ENCODE data around the gene EEPD1. TPM values are rescaled to one million over a fixed set of nuclear protein-coding genes. Genes with fewer than 3 reads are reported as not detected.
A peak's percentile ranks its signal among the peaks of the same experiment; 100 is the strongest.
"Not testable (repeated sequence)": the region's sequence is repeated elsewhere in the genome, so short reads cannot be mapped to it uniquely, and the experiment has no call there.

Gene EEPD1
- total RNA-seq, 4 donors from 2014 or later: 19.8 to 46.3 (median 29.3) TPM

GRCh38 chr7:36253699-36254098, 100.6 kb downstream of the EEPD1 start:
- no peak overlapping the region for H3K4me3 ChIP-seq
- no peak for TF ChIP-seq CTCF (IDR thresholded peaks at IDR 0.05)
- TF ChIP-seq POLR2A (IDR thresholded peaks at IDR 0.05): no peak
- H3K27ac ChIP-seq: no peak overlapping the region
- no peaks in the 10 kb centered on the region for H3K9me3 ChIP-seq
- no peaks in the 10 kb centered on the region for H3K27me3 ChIP-seq
- peaks cover 0 to 10% (median 0%) of the 10 kb centered on the region in 4 donors for H3K4me1 ChIP-seq
- no peaks in the 10 kb centered on the region for H3K36me3 ChIP-seq
- no peak for DNase-seq

- not testable (repeated sequence) for H3K27me3 ChIP-seq, H3K4me3 ChIP-seq, H3K27ac ChIP-seq, H3K36me3 ChIP-seq, H3K9me3 ChIP-seq
- peak in 2 of 3 donors; percentile 82 to 86 for DNase-seq
- H3K4me1 ChIP-seq: peaks cover 0 to 45% (median under 1%) of the 10 kb centered on the region in 4 donors
Measured at GRCh38 chr7:36258510-36259259, 105.6 kb downstream of the EEPD1 start.

GRCh38 chr7:36260481-36260880, 107.4 kb downstream of the EEPD1 start:
- H3K9me3 ChIP-seq: no peaks in the 10 kb centered on the region
- no peak overlapping the region for H3K27ac ChIP-seq
- no peak for DNase-seq
- no peaks in the 10 kb centered on the region for H3K27me3 ChIP-seq
- TF ChIP-seq CTCF (IDR thresholded peaks at IDR 0.05) (no peak), POLR2A (IDR thresholded peaks at IDR 0.05) (no peak)
- H3K4me3 ChIP-seq: no peak overlapping the region
- no peaks in the 10 kb centered on the region for H3K36me3 ChIP-seq
- peaks cover 0 to 63% (median 3%) of the 10 kb centered on the region in 4 donors for H3K4me1 ChIP-seq

GRCh38 chr7:36261019-36261754, 108.1 kb downstream of the EEPD1 start:
- TF ChIP-seq CTCF (IDR thresholded peaks at IDR 0.05) (no peak), POLR2A (IDR thresholded peaks at IDR 0.05) (no peak)
- no peak for DNase-seq
- Histone ChIP-seq H3K4me1 (peaks cover 0 to 67% (median 5%) of the 10 kb centered on the region in 4 donors), H3K36me3 (no peaks in the 10 kb centered on the region), H3K27ac (no peak overlapping the region), H3K27me3 (no peaks in the 10 kb centered on the region), H3K9me3 (no peaks in the 10 kb centered on the region), H3K4me3 (no peak overlapping the region)

- Histone ChIP-seq H3K4me1 (peaks cover 0 to 67% (median 5%) of the 10 kb centered on the region in 4 donors), H3K9me3 (no peaks in the 10 kb centered on the region), H3K27ac (peak overlapping the region in 2 of 4 donors; percentile 22 to 73), H3K36me3 (no peaks in the 10 kb centered on the region), H3K27me3 (no peaks in the 10 kb centered on the region), H3K4me3 (peak overlapping the region in 1 of 4 donors; percentile 3)
- TF ChIP-seq POLR2A (IDR thresholded peaks at IDR 0.05) (no peak), CTCF (IDR thresholded peaks at IDR 0.05) (no peak)
- no peak for DNase-seq
Measured at GRCh38 chr7:36262309-36263094, 109.4 kb downstream of the EEPD1 start.

Data from Peyer's patch (tissue), 4 donors.